Posterior cingulate gyrus (tissue), 11 donors: ENCODE data around the gene BPIFB3.

Source experiments
- DNase-seq, 10 donors: peaks; one replicate each; pipeline versions ENCODE4 v3.0.0 to v3.0.0-alpha.2; 2020 to 2021; ENCODE audit warnings: mixed read lengths in 3 of 10
- intact Hi-C: fragments of 100-400 bp; cut with DNase I; formaldehyde crosslinking; loops from one replicate; pipeline ENCODE4 v1.15.1; 2023

BPIFB3 gene, protein sequence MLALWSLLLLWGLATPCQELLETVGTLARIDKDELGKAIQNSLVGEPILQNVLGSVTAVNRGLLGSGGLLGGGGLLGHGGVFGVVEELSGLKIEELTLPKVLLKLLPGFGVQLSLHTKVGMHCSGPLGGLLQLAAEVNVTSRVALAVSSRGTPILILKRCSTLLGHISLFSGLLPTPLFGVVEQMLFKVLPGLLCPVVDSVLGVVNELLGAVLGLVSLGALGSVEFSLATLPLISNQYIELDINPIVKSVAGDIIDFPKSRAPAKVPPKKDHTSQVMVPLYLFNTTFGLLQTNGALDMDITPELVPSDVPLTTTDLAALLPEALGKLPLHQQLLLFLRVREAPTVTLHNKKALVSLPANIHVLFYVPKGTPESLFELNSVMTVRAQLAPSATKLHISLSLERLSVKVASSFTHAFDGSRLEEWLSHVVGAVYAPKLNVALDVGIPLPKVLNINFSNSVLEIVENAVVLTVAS

DNA sequence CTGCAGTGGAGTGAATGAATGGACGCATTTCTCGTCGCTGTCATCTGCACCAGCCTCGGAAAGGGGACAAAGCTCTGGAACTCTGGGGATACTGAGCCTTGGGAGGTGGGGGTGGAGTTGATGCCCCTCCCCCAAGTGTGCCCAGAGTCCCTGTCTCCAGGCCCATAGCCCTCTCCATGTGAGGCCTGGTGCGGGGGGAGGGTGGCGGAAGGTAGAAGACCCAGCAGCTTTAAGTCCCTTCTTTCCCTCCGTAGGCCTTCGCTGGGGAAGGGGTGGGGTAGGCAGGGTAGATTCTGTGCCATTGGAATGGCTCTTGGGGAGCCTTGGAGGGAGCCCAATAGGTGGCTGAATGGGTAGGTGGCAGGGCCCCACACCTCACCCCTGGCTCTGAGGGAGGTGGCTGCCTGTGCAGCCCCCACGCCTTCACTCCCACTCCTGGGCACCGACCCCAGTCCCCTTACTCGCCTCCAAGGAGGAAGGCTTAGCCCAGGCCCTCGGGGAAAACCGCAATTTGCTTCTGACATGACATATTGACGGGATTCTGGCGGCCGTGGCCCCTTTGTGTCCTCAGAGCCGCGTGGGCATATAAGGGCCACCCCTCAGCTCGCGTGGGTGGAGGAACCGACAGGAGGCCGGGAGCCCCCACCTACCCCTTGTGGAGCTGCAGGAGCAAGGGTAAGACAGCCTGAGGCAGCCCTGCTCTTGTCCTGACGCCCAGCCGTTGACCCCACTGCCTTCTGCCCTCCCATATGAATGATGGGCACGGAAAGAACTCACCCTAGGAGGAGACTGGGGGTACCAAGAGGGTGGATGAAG is at the start of gene BPIFB3:
Gene BPIFB3, plus strand, starts transcription at position 613 of the 816 bp plus-strand sequence. CDS start 1,533 bp downstream, outside the sequence.
- intact Hi-C loops: no loop called here
- DNase-seq: peak in 1 of 10 donors; percentile 62

DNA sequence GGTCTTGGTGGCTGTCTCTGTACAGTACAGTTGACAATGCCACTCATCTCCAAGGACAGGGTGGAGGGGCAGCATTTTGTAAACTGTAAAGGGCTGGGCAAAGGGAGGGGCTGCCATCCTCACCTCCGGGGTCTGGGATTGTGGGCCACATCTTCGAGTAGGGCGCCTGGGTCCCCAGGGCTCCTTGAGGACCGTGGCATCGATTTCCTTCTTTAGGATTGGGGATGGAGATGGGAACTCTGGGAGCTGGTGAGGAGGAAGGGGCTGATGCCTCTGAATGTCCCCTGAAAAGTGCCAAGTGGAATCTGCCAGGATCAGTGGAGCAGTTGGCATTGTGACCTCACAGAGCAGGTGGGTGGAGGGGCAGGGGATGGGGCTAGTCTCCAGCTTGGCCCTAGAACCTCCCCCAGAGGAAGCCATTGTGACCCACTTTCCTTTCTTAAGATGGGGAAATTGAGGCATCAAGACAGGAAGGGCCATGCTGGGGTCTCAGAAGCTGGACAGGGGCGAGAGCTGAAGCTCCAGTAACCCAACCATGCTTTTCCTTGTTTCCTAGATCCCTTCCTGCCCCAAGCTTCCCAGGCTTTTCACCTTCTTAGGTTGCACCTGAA is 49.5 kb upstream of the BPIFB3 start, which contains the start of gene SUN5:
Gene SUN5, minus strand, starts transcription at position 293 of the 611 bp plus-strand sequence. Its CDS starts 93 bp downstream, at position 200.
- intact Hi-C loops: no loop called here
- peak in 1 of 10 donors; percentile 31 for DNase-seq

DNA sequence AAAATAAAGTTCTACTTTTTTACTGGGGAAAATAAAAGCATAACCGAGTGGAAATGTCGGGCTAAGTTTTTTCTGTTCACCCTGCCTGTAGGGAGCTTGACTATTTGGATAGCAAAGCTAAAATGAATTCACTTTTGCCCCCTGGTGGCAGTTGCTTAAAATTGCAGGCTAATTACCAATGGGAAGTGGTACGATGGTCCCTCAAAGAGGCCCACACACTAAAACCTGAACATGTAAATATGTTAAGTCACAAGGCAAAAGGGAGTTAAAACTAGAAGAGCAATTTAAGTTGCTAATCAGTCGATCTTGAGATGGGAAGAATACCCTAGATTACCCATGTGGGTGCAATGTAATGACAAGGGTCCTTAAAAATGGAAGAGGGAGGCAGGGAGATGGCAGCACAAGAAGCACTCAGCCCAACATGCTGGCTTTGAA is 48.6 kb upstream of the BPIFB3 start:
- DNase-seq: no peak
- intact Hi-C loops: no loop called here

DNA sequence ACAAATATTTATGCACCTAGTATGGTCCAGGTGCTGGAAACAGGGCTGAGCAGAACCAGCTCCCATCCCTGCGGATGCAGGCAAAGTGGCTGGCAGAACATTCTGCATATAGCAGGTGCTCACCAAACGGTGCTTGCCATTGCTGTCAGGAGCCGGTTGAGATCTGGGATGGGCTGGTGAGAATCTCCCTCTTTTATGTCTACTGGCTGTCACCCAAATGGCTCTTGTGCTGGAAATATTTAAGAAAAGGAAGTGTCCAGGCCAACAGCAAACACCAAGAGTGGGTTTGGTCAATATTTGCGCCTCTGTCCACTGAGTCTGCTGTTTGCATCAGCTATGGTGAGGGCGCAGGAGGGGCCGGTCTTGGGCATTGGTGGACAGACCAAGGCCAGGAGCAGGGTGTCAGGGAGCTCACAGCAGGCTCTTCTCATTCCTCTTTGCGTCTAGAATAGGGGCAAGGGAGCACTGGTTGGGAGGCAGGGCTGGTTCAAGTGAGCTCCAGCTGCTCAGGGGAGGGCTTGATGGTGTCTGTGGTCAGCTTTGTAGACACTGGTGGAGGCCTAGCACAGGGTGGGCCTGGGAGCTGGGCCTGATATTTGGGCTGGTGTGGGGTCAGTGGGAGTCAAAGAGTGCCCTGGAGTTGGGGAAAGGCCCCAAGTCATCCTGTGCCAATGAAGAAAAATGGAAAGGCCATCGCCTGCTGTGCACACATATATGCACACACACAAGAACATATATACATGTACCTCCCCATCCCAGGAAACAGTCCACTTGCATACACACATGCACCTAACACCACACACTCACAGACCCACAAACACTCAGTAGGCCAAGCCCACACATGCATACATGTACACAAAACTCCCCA is 47.6 kb upstream of the BPIFB3 start:
- intact Hi-C loops: no loop called here

DNA sequence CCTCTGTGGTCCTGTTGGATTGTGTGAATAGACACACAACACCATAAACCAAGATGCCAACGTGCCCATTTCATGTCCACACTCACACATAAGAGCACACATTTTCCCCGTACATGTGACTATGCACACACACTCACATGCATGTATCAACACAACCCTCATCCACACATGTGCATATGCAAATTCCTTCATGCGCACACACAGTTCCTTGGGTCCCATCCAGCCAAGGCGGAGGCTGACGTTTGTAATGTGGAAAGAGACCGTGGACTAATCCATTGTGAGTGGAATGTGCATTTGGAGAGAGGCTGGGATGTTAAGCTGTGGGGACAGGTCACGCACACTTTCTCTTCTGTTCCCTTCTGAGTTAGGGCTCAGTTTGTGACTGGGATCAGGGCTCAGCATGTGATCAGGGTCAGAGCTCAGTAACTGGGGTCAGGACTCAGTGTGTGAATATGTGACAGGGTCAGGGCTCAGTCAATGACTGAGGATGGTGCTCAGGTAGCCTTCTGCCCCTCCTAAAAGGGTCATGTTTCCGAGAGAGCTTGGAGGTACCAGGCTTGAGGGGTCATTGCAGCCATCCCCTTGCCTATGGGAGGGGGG is 46.8 kb upstream of the BPIFB3 start:
- DNase-seq: peak in 1 of 10 donors; percentile 12
- intact Hi-C loops: no loop called here

More for the DNA sequence above, 47.6 kb upstream of the BPIFB3 start:
- peak in 1 of 10 donors; percentile 58 for DNase-seq

DNA sequence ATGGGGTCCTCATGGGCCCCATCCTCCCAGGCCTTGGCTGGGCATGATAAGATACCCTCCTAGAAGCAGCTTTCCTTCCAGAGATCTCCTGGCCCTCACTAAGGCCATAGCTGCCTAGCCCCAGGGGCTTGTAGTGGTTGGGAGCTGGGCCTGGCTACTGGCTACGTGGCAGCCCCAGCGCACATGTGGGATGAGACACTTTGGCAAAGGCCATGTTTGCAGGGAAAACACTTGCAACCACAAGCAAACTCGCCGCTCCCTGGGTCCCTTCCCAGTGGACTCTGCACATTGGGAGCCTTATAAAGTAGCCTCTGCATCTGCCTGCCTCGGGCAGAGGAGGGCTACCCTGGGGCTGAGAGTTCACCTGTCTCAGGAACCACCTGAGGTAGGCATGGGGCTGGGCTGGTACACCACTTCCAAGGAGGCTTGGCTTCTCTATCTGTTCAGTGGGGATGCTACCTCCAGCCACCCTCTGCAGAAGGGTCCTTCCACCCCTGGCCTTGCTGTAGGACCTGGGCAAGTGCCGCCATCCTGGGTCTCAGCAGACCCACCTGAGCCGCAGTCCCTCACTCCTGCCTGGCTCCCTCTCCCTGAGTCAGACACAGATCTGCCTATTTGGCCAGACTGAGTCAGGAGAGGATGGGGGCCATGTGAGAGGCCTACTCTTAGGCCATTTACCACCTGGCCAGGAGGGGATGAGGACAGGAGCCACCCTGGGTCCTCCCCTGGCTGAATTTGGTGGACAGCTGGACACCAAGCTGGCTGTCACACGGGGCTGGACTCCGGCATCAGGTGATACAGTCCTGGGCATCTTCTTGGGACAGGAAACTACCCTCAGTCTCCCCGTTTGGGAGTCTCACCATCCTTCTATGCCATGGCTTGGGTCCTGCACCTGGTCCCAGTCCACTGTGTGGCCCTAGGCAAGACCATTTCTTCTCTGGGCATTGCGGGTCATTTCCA is 46.0 kb upstream of the BPIFB3 start, which contains the start of gene BPIFB2:
Gene BPIFB2, plus strand, starts transcription at position 329 of the 960 bp plus-strand sequence. CDS start 871 bp downstream, outside the sequence.
- DNase-seq: peak in 1 of 10 donors; percentile 68
- intact Hi-C loops: no loop called here

DNA sequence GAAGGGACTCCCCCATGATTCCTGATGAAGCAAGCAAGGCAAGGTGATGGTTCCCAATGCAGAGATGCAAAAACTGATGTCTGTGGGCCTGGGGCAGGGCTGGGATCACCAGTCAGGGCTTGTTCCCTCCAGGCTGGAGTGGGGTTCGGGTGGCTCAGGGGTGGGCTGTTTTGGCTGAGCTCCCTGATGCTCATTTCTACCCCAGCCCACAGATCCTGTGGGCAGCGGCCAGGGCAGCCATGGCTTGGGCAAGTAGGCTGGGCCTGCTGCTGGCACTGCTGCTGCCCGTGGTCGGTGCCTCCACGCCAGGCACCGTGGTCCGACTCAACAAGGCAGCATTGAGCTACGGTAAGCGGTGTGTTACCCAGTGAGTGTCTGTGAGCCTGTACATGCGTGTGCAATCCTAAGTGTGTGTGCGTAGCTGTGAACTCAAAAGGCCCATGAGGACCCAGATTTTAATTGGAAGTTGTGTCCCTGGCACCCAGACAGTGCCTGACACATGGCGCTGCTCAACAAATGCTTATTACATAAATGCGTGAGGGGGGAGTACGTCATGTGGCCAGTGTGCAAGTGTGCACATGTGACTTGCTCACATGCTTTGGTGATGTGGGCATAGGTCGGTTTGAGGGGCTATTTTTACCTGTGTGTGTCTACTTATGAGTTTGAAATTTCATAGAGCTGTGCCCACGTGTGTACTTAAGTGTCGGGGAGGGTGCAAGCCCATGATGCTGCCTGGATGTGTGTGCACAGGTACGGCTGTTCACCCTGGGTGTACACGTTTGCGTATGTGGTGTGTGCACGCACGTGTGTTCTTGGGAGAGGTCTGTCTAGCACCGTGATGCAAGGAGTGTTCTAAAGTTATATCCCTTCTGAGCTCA is 45.1 kb upstream of the BPIFB3 start:
- DNase-seq: peak in 1 of 10 donors; percentile 45
- intact Hi-C loops: no loop called here

DNA sequence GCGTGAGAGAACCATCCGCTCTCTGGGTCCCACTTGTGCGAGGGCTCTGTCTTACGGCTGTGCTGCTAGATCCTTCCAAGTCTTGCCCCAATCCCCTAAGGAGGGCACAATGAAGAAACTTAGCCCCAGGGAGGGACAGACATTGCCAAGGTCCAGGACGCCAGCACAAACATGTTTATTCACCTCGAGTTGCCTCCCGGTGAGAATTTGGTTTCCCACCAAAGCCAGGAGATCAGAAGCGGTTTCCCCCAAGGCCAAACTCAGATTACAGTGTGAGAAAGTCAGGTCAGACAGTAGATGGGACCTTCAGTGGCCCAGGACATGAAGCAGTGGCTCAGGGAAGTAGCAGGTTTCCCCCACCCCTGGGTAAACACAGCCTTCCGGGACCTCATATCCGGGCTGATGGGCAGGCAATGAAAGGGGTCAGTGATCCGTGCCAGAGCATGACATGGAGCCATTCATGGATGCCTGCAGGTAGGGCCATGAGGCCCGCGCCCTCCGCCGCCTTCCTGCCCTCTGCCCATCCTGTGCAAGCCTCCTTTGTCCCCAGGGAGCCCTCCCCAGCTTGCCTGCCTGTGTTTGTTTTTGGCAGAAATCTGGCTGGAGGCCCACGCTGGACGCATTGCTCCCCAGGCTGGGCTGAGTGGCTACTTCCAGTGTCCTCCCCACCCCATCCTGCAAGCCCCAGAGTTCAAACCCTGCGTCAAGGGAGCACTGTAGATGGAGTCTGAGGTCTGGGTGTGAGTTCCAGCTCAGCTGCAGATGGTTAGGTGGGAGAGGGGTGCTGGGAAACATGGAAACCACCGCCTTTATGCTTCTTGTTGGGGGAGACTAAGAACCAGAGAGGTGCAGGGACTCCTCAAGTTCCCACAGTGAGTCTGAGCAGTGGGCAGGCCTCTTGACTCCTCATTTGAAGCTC is 44.2 kb upstream of the BPIFB3 start:
- peak in 2 of 10 donors; percentile 6 to 81 for DNase-seq
- intact Hi-C loops: loop anchor here (10.0 kb wide), 1 partner anchor 205 kb away; the partner anchor contains the start of gene BPIFA3

DNA sequence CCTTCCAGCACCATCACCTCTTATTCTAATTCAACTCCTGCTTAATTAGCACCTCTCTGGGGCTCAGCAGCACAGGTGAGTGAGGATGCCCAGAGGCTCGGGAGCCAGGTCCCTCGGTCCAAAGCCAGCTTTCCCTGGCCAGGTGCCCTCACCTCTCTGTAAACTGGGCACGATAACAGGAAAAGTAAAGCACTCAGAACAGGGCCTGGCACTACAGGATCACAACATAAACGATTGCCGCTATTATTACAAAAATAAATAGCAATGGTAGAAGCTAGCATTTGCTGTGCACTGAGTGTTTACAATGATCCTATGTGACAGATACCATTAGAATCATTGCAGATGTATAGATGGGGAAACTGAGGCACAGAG is 43.6 kb upstream of the BPIFB3 start:
- intact Hi-C loops: loop anchor here (10.0 kb wide), 1 partner anchor 205 kb away; the partner anchor contains the start of gene BPIFA3
- DNase-seq: peak in 1 of 10 donors; percentile 14

DNA sequence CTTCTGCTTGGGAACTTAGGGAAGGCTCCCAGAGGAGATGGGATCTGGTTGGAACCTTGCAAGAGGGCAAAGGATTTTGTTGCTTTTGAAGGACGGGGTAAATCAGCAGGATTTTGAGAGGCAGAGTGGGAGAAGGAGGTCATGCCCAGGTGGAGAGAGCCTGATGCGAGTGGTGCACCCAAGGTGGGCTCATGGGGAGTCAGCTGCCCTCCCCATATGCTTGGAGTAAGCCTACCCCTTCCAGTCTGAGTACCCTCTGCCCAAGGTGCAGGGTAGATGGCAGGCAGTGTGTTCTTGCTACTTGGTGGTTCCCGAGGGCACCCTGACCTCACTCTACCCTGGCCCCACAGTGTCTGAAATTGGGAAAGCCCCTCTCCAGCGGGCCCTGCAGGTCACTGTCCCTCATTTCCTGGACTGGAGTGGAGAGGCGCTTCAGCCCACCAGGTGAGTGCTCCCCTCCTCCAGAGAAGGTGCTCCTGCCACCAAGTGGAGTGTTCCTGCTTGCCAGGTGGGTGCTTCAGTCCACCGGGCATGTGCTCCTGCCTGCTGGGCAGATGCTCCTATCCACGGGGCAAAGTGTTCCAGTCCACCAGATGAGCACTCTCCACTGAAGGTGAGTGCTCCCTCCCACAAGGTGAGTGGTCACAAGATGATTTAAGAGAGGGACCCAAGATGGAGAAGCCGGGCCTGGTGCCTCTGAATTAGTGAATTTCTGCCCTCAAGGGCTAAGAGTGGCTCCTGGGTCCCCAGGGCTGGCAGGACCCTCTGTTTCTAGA is 42.8 kb upstream of the BPIFB3 start:
- DNase-seq: peak in 1 of 10 donors; percentile 19
- intact Hi-C loops: loop anchor here (10.0 kb wide), 1 partner anchor 204 kb away; the partner anchor contains the start of gene BPIFA3

DNA sequence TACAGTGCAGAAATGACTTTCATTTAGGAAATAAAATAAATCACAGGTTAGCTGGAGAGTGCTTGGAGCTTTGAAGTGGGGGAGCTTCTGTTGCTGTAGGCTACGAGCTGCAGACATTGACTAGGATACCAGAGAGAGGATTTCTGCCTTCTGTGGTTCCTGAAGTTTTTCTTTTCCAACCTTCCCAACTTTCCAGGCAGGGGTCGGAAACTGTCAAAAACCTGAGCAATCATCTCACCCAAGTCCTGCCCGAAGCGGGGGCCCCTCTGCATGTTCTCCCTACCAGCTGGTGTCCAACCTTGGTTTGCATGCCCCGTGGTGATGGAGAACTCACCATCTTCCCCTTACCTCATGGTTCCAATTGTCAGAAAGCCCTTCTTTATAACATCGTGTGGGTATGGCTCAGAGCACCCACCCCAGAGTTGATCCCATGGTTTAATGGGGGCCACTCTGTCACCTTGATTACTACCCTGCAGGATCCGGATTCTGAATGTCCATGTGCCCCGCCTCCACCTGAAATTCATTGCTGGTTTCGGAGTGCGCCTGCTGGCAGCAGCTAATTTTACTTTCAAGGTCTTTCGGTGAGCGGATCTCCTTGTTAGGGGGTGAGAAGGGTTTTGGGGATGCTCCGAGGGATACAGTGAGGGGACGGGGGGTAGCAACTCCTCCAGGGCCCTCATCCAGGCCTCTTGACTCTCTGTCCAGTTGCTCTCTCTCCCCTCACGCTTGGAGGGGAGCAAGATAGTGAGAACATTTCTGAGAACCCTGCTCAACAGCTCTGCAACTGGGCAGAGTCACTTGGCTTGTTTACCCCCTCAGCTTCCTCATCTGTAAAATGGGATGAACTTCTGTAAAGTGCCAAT is 41.1 kb upstream of the BPIFB3 start:
- DNase-seq: peak in 1 of 10 donors; percentile 51
- intact Hi-C loops: loop anchor here (10.0 kb wide), 1 partner anchor 202 kb away; the partner anchor contains the start of gene BPIFA3

DNA sequence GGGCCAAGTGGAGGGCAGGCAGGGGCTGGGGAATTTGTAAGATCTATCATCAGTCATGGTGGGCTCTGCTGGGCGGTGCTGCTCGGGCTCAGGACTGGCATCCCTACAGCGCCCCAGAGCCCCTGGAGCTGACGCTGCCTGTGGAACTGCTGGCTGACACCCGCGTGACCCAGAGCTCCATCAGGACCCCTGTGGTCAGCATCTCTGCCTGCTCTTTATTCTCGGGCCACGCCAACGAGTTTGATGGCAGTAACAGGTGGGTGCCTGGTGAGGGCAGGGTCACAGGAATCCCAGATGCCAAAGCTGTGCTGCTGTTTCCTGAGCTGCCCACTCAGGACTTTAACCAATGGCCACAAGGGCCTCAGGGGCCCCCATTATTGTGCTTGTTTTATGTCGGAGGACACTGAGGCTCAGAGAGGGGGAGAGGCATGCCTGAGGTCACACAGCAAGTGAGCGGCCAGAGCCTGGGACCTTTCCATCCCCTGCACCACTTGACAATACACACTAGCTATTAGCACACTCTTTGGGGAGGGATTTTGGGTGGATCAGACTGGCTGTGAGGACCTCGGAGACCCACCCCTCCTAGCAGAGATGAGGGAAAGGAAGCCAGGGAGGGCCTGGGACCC is 39.9 kb upstream of the BPIFB3 start:
- no peak for DNase-seq
- intact Hi-C loops: loop anchor here (10.0 kb wide), 1 partner anchor 201 kb away; the partner anchor contains the start of gene BPIFA3
